Brain microvascular endothelial cell (primary cell): ENCODE measurements around the gene APOM.
A peak's percentile ranks its signal among the peaks of the same experiment; 100 is the strongest.

Experiments
- DNase-seq: peaks from one replicate; pipeline ENCODE4 v3.0.0-alpha.2; 2020
- H3K27ac ChIP-seq: fragments of 250-450 bp; sonication (Bioruptor Pico); 2 replicates; pipeline ENCODE4 v1.5.1; 2020; ENCODE audit warnings: mild to moderate bottlenecking, moderate library complexity
- H3K27me3 ChIP-seq: fragments of 250-450 bp; sonication (Bioruptor Pico); replicated peaks from 2 replicates; pipeline ENCODE4 v1.5.1; 2020; ENCODE audit warnings: mild to moderate bottlenecking
- H3K36me3 ChIP-seq: fragments of 250-450 bp; sonication (Bioruptor Pico); replicated peaks from 2 replicates; pipeline ENCODE4 v1.5.1; 2020; ENCODE audit warnings: mild to moderate bottlenecking
- H3K4me3 ChIP-seq: 2 replicates; pipeline ENCODE4 v1.5.1; 2011; ENCODE audit warnings: low read depth, mild to moderate bottlenecking, control low read depth, low read length, moderate library complexity
- CTCF ChIP-seq: IDR thresholded peaks from 2 replicates; pipeline ENCODE4 v1.5.1; 2011; ENCODE audit warnings: low read depth, mild to moderate bottlenecking, moderate library complexity, low read length, control low read depth, inconsistent platforms; ENCODE audit errors: missing control alignments
- in situ Hi-C: cut with HindIII; loops from 2 replicates; pipeline ENCODE4 v1.10.0; 2017; ENCODE audit warnings: low sequenced_read_pairs, low pct_ligation_motif_present

Gene APOM

GRCh38 chr6:31658983-31659648, 3.4 kb downstream of the APOM start:
- H3K36me3 ChIP-seq, result peaks cover 9% of the 10 kb centered on the region
- peak overlapping the region; percentile 87 for H3K4me3 ChIP-seq
- no peaks in the 10 kb centered on the region for H3K27me3 ChIP-seq
- in situ Hi-C loops, result no loop called here
- TF ChIP-seq CTCF, result no peak
- no peak for DNase-seq
- no peak overlapping the region for H3K27ac ChIP-seq

GRCh38 chr6:31659649-31660380, 4.1 kb downstream of the APOM start:
- no peak for TF ChIP-seq CTCF
- DNase-seq, result no peak
- Histone ChIP-seq H3K27me3 (no peaks in the 10 kb centered on the region), H3K4me3 (peak overlapping the region; percentile 87), H3K27ac (peak overlapping the region; percentile 43), H3K36me3 (peaks cover 9% of the 10 kb centered on the region)
- in situ Hi-C loops, result no loop called here

GRCh38 chr6:31660381-31661261, 4.9 kb downstream of the APOM start, which contains the start of gene C6orf47:
Gene C6orf47 (minus strand): TSS chr6:31660778. CDS start chr6:31659947, 831 bp downstream.
- TF ChIP-seq CTCF, result peak; percentile 8
- no peaks in the 10 kb centered on the region for H3K27me3 ChIP-seq
- in situ Hi-C loops, result no loop called here
- peak; percentile 72 for DNase-seq
- peak within 1 kb of the TSS; percentile 87 for H3K4me3 ChIP-seq
- H3K36me3 ChIP-seq, result peaks cover 9% of the 10 kb centered on the region
- peak within 1 kb of the TSS; percentile 43 for H3K27ac ChIP-seq

- Histone ChIP-seq H3K27ac (peak overlapping the region; percentile 43), H3K27me3 (no peaks in the 10 kb centered on the region), H3K36me3 (peaks cover 11% of the 10 kb centered on the region), H3K4me3 (peak overlapping the region; percentile 87)
- TF ChIP-seq CTCF, result no peak
- in situ Hi-C loops, result no loop called here
- no peak for DNase-seq
Measured at GRCh38 chr6:31661262-31662123, 5.8 kb downstream of the APOM start.

- TF ChIP-seq CTCF, result no peak
- no peak overlapping the region for H3K27ac ChIP-seq
- no peak overlapping the region for H3K4me3 ChIP-seq
- in situ Hi-C loops, result no loop called here
- no peaks in the 10 kb centered on the region for H3K27me3 ChIP-seq
- DNase-seq, result no peak
- H3K36me3 ChIP-seq, result peaks cover 18% of the 10 kb centered on the region
Measured at GRCh38 chr6:31662124-31662723, 6.5 kb downstream of the APOM start.
